H9 (cell line): ENCODE results near the gene PGGHG. TPM values are rescaled to one million over a fixed set of nuclear protein-coding genes. Genes with fewer than 3 reads are reported as not detected.

Experiments used
- DNase-seq: peaks from one replicate; pipeline ENCODE4 v3.0.0-alpha.2; 2017
- H2AFZ ChIP-seq: one replicate; pipeline ENCODE4 v1.6.1; 2013; ENCODE audit warnings: mild to moderate bottlenecking, low read length, control low read depth, moderate library complexity
- H2AK5ac ChIP-seq: 2 replicates; pipeline ENCODE4 v1.6.1; 2013; ENCODE audit warnings: low read length, control low read depth, mixed read lengths; ENCODE audit not compliant: insufficient read length
- H2BK120ac ChIP-seq: one replicate; pipeline ENCODE4 v1.6.1; 2013; ENCODE audit warnings: low read depth, mild to moderate bottlenecking, low read length, control low read depth, inconsistent platforms; ENCODE audit not compliant: poor library complexity, severe bottlenecking
- H2BK12ac ChIP-seq: 2 replicates; pipeline ENCODE4 v1.6.1; 2013; ENCODE audit warnings: low read length, control low read depth, mixed read lengths, low read depth; ENCODE audit not compliant: insufficient read length
- H2BK15ac ChIP-seq: 2 replicates; pipeline ENCODE4 v1.6.1; 2013; ENCODE audit warnings: low read depth, low read length, control low read depth
- H2BK20ac ChIP-seq: one replicate; pipeline ENCODE4 v1.6.1; 2013; ENCODE audit warnings: low read depth, mild to moderate bottlenecking, low read length, control low read depth, inconsistent platforms; ENCODE audit not compliant: poor library complexity, severe bottlenecking
- H2BK5ac ChIP-seq: 2 replicates; pipeline ENCODE4 v1.6.1; 2013; ENCODE audit warnings: low read length, control low read depth, mixed read lengths; ENCODE audit not compliant: insufficient read length
- H3K14ac ChIP-seq: 2 replicates; pipeline ENCODE4 v1.6.1; 2013; ENCODE audit warnings: low read length, control low read depth; ENCODE audit not compliant: insufficient read depth
- H3K18ac ChIP-seq: 2 replicates; pipeline ENCODE4 v1.6.1; 2013; ENCODE audit warnings: low read depth, mild to moderate bottlenecking, mixed read lengths, low read length, control low read depth; ENCODE audit not compliant: insufficient read length
- H3K23ac ChIP-seq: 2 replicates; pipeline ENCODE4 v1.6.1; 2013; ENCODE audit warnings: low read length, control low read depth, mixed read lengths, low read depth; ENCODE audit not compliant: insufficient read length
- H3K23me2 ChIP-seq: 2 replicates; pipeline ENCODE4 v1.6.1; 2013; ENCODE audit warnings: low read depth, mild to moderate bottlenecking, mixed read lengths, low read length, control low read depth; ENCODE audit not compliant: insufficient read length, poor library complexity, severe bottlenecking
- H3K27ac ChIP-seq: 2 replicates; pipeline ENCODE4 v1.5.1; 2013; ENCODE audit warnings: low read length, control low read depth, mixed read lengths, low read depth; ENCODE audit not compliant: insufficient read length
- H3K27me3 ChIP-seq: 2 replicates; pipeline ENCODE4 v1.6.1; 2013; ENCODE audit warnings: low read length, control low read depth, inconsistent platforms; ENCODE audit not compliant: insufficient read depth
- H3K4ac ChIP-seq: 2 replicates; pipeline ENCODE4 v1.6.1; 2013; ENCODE audit warnings: low read depth, mild to moderate bottlenecking, control low read depth, inconsistent platforms, low read length, moderate library complexity
- H3K4me1 ChIP-seq: 2 replicates; pipeline ENCODE4 v1.6.1; 2013; ENCODE audit warnings: low read length, control low read depth, inconsistent platforms; ENCODE audit not compliant: insufficient read depth
- H3K4me2 ChIP-seq: 2 replicates; pipeline ENCODE4 v1.6.1; 2013; ENCODE audit warnings: low read length, control low read depth, mixed read lengths; ENCODE audit not compliant: insufficient read length, insufficient read depth
- H3K56ac ChIP-seq: 2 replicates; pipeline ENCODE4 v1.6.1; 2013; ENCODE audit warnings: low read depth, mild to moderate bottlenecking, mixed read lengths, low read length, control low read depth; ENCODE audit not compliant: insufficient read length
- H3K79me1 ChIP-seq: 2 replicates; pipeline ENCODE4 v1.6.1; 2013; ENCODE audit warnings: low read depth, mild to moderate bottlenecking, moderate library complexity, low read length, control low read depth, inconsistent platforms; ENCODE audit not compliant: insufficient read depth, poor library complexity, severe bottlenecking
- H3K79me2 ChIP-seq: 2 replicates; pipeline ENCODE4 v1.6.1; 2013; ENCODE audit warnings: low read length, control low read depth, inconsistent platforms; ENCODE audit not compliant: insufficient read depth
- H3K9ac ChIP-seq: 2 replicates; pipeline ENCODE4 v1.6.1; 2013; ENCODE audit warnings: low read length, control low read depth, mixed read lengths; ENCODE audit not compliant: insufficient read length; ENCODE audit errors: extremely low read depth
- H3K9me3 ChIP-seq: one replicate; pipeline ENCODE4 v1.6.1; 2013; ENCODE audit warnings: low read depth, low read length, inconsistent platforms; ENCODE audit not compliant: control insufficient read depth
- H3T11ph ChIP-seq: one replicate; pipeline ENCODE4 v1.6.1; 2013; ENCODE audit warnings: mild to moderate bottlenecking, low read length, control low read depth, inconsistent platforms
- H4K20me1 ChIP-seq: one replicate; pipeline ENCODE4 v1.6.1; 2013; ENCODE audit not compliant: control insufficient read depth, insufficient read length, insufficient read depth
- H4K5ac ChIP-seq: 2 replicates; pipeline ENCODE4 v1.6.1; 2013; ENCODE audit warnings: low read depth, mild to moderate bottlenecking, mixed read lengths, low read length, control low read depth; ENCODE audit not compliant: insufficient read length
- H4K8ac ChIP-seq: replicated peaks from 2 replicates; pipeline ENCODE4 v1.6.1; 2013; ENCODE audit warnings: low read length, control low read depth, mixed read lengths, low read depth; ENCODE audit not compliant: insufficient read length
- H4K91ac ChIP-seq: 2 replicates; pipeline ENCODE4 v1.6.1; 2013; ENCODE audit warnings: low read depth, mild to moderate bottlenecking, moderate library complexity, mixed read lengths, low read length, control low read depth; ENCODE audit not compliant: insufficient read length
- H3K27ac Mint-ChIP-seq, 3 experiments: 2 replicates in 2 of 3; 3 replicates in 1 of 3; pipeline ENCODE4 v1.8.0; 2020 to 2021; ENCODE audit warnings: mixed read lengths in 3 of 3, mild to moderate bottlenecking in 1 of 3, moderate library complexity in 1 of 3
- H3K27me3 Mint-ChIP-seq: 2 replicates; pipeline ENCODE4 v1.8.0; 2021; ENCODE audit warnings: low read depth, mild to moderate bottlenecking, moderate library complexity, mixed read lengths
- H3K36me3 Mint-ChIP-seq, 3 experiments: 2 replicates in 2 of 3; 3 replicates in 1 of 3; pipeline ENCODE4 v1.8.0; 2020 to 2021; ENCODE audit warnings: low read depth in 3 of 3, mixed read lengths in 3 of 3; ENCODE audit not compliant: insufficient read depth in 1 of 3
- H3K4me1 Mint-ChIP-seq, 2 experiments: 2 replicates each; pipeline ENCODE4 v1.8.0; 2020; ENCODE audit warnings: mixed read lengths in 2 of 2
- H3K4me3 Mint-ChIP-seq, 2 experiments: 2 replicates in 1 of 2; 3 replicates in 1 of 2; pipeline ENCODE4 v1.8.0; 2020 to 2021; ENCODE audit warnings: mild to moderate bottlenecking in 2 of 2, mixed read lengths in 2 of 2, moderate library complexity in 1 of 2
- H3K9me3 Mint-ChIP-seq, 2 experiments: 2 replicates in 1 of 2; 3 replicates in 1 of 2; pipeline ENCODE4 v1.8.0; 2020; ENCODE audit warnings: mild to moderate bottlenecking in 2 of 2, mixed read lengths in 2 of 2, moderate library complexity in 1 of 2
- WGBS: extraction: QIAGEN DNeasy Blood & Tissue Kit; methylation state at CpG from one replicate; pipeline ENCODE4 v1.1.7; 2013; ENCODE audit warnings: missing lambda C conversion rate, low lambda C conversion rate, mixed read lengths; ENCODE audit not compliant: insufficient read length; ENCODE audit errors: extremely low coverage; 5-methylcytosine and 5-hydroxymethylcytosine counted together
- total RNA-seq: library from RNA; stranded (reverse); gene quantifications from 2 replicates; pipeline ENCODE4 v1.2.1, GENCODE V29; 2021
- TF ChIP-seq, protein P1 (sequence below): fragments of 200-600 bp; sonication (generic); conservative IDR thresholded peaks from 3 replicates; pipeline ENCODE4 v1.8.0; 2021; ENCODE audit warnings: antibody characterized with exemption, mild to moderate bottlenecking

The PGGHG gene
- total RNA-seq, 1 experiment from 2014 or later = 58.3 TPM

- H2AFZ ChIP-seq = no peak overlapping the region
- no peak overlapping the region for H2BK20ac ChIP-seq
- H3K27me3 ChIP-seq = no peaks in the 10 kb centered on the region
- H3K23ac ChIP-seq = no peak overlapping the region
- H2BK15ac ChIP-seq = no peak overlapping the region
- Mint-ChIP-seq H3K27ac (peak overlapping the region; percentile 88 to 94 (median 94)), H3K9me3 (no peaks in the 10 kb centered on the region; a peak in 1 of 5 replicates), H3K36me3 (peaks cover 6 to 19% (median 11%) of the 10 kb centered on the region in 3 experiments), H3K27me3 (no peaks in the 10 kb centered on the region), H3K4me3 (peak overlapping the region; percentile 92 to 97), H3K4me1 (peaks cover 52 to 71% of the 10 kb centered on the region in 2 experiments)
- peaks cover 6% of the 10 kb centered on the region; the same call in 1 of the 2 replicates for H3K79me2 ChIP-seq
- H3K18ac ChIP-seq = no peak overlapping the region
- no peak overlapping the region for H2BK5ac ChIP-seq
- H4K91ac ChIP-seq = no peak overlapping the region
- peaks cover 28% of the 10 kb centered on the region for H3K23me2 ChIP-seq
- no peak overlapping the region for H2BK12ac ChIP-seq
- TF ChIP-seq, protein P1, sequence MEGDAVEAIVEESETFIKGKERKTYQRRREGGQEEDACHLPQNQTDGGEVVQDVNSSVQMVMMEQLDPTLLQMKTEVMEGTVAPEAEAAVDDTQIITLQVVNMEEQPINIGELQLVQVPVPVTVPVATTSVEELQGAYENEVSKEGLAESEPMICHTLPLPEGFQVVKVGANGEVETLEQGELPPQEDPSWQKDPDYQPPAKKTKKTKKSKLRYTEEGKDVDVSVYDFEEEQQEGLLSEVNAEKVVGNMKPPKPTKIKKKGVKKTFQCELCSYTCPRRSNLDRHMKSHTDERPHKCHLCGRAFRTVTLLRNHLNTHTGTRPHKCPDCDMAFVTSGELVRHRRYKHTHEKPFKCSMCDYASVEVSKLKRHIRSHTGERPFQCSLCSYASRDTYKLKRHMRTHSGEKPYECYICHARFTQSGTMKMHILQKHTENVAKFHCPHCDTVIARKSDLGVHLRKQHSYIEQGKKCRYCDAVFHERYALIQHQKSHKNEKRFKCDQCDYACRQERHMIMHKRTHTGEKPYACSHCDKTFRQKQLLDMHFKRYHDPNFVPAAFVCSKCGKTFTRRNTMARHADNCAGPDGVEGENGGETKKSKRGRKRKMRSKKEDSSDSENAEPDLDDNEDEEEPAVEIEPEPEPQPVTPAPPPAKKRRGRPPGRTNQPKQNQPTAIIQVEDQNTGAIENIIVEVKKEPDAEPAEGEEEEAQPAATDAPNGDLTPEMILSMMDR = no peak
- no peaks in the 10 kb centered on the region for H4K20me1 ChIP-seq
- H3K9ac ChIP-seq = no peak overlapping the region
- no peak overlapping the region; the same call in 1 of the 2 replicates for H3K14ac ChIP-seq
- no peak for DNase-seq
- H2BK120ac ChIP-seq = no peak overlapping the region
- no peak overlapping the region for H3T11ph ChIP-seq
- no peak overlapping the region for H2AK5ac ChIP-seq
- H3K56ac ChIP-seq = no peak overlapping the region
- H3K27ac ChIP-seq = no peak overlapping the region
- no CpG with 5 or more reads among the region's 8 CpGs for WGBS
- H3K4me2 ChIP-seq = peak overlapping the region; percentile 85
- H3K4ac ChIP-seq = no peak overlapping the region
- H3K9me3 ChIP-seq = no peaks in the 10 kb centered on the region
- no peak overlapping the region for H4K8ac ChIP-seq
- peaks cover 11% of the 10 kb centered on the region; the same call in 1 of the 2 replicates for H3K4me1 ChIP-seq
- peaks cover 2% of the 10 kb centered on the region for H3K79me1 ChIP-seq
- H4K5ac ChIP-seq = no peak overlapping the region
Observed at GRCh38 chr11:313304-313786, 24.4 kb downstream of the PGGHG start.
